Glutamatergic neuron (in vitro differentiated cells): Measurements from ENCODE around the gene FCSK. TPM values are rescaled to one million over a fixed set of nuclear protein-coding genes. Genes with fewer than 3 reads are reported as not detected.
A peak's percentile ranks its signal among the peaks of the same experiment; 100 is the strongest.

Experiments used
- DNase-seq: peaks from one replicate; pipeline ENCODE4 v3.0.0; 2022
- H3K27ac Mint-ChIP-seq: one replicate; pipeline ENCODE4 v1.8.0; 2020; ENCODE audit warnings: mild to moderate bottlenecking, mixed read lengths, inconsistent platforms; ENCODE audit not compliant: unreplicated experiment
- H3K27me3 Mint-ChIP-seq: one replicate; pipeline ENCODE4 v1.8.0; 2020; ENCODE audit warnings: mild to moderate bottlenecking, moderate library complexity, mixed read lengths, inconsistent platforms; ENCODE audit not compliant: unreplicated experiment
- H3K36me3 Mint-ChIP-seq: one replicate; pipeline ENCODE4 v1.8.0; 2020; ENCODE audit warnings: mild to moderate bottlenecking, mixed read lengths, inconsistent platforms; ENCODE audit not compliant: unreplicated experiment
- H3K4me1 Mint-ChIP-seq: one replicate; pipeline ENCODE4 v1.8.0; 2020; ENCODE audit warnings: mild to moderate bottlenecking, low read depth, mixed read lengths, inconsistent platforms; ENCODE audit not compliant: unreplicated experiment
- H3K4me3 Mint-ChIP-seq: one replicate; pipeline ENCODE4 v1.8.0; 2020; ENCODE audit warnings: mild to moderate bottlenecking, mixed read lengths, inconsistent platforms; ENCODE audit not compliant: unreplicated experiment
- H3K9me3 Mint-ChIP-seq: one replicate; pipeline ENCODE4 v1.8.0; 2020; ENCODE audit warnings: mild to moderate bottlenecking, moderate library complexity, mixed read lengths, inconsistent platforms; ENCODE audit not compliant: unreplicated experiment
- total RNA-seq: library from RNA; stranded (reverse); fragmentation: NEBNext Ultra II Directional; extraction: Animal tissue kit (Norgen Biotek cat#: 25700); gene quantifications from one replicate; pipeline ENCODE4 v1.2.1, GENCODE V29; 2021; ENCODE audit not compliant: unreplicated experiment
- TF ChIP-seq, protein P1 (sequence below): fragments of 200-600 bp; sonication (generic); IDR thresholded peaks from one replicate; pipeline ENCODE4 v1.5.0; 2021; ENCODE audit not compliant: partially characterized antibody, unreplicated experiment

Gene FCSK
- total RNA-seq, 1 donor from 2014 or later, result 15.4 TPM

DNA sequence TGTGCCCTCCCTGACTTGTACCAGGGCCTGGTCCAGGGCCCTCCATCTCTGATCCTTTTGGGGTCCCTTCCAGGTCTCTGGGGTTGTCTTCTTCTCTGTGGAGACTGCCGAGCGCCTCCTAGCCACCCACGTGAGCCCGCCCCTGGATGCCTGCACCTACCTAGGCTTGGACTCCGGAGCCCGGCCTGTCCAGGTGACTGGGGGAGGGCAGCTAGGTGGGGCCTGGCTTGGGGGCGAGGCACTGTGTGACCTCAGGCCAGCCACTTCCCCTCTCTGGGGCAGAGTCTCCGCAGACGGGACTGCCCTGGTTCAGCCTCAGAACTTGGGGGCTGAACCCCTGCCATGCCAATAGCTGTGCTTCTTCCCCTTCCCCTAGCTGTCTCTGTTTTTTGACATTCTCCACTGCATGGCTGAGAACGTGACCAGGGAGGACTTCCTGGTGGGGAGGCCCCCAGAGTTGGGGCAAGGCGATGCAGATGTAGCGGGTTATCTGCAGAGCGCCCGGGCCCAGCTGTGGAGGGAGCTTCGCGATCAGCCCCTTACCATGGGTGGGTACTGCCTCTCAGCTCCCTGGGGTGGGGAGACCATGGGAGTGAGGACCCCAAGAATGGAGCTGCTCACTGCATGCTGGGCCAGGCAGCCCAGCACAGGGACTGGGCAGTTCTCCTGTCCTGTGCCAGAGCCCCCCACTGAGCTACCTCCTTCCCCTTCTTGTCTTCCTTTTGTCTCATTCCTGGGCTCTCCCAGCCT is 14.6 kb downstream of the FCSK start:
- peaks cover 1% of the 10 kb centered on the region for H3K9me3 Mint-ChIP-seq
- TF ChIP-seq, protein P1, sequence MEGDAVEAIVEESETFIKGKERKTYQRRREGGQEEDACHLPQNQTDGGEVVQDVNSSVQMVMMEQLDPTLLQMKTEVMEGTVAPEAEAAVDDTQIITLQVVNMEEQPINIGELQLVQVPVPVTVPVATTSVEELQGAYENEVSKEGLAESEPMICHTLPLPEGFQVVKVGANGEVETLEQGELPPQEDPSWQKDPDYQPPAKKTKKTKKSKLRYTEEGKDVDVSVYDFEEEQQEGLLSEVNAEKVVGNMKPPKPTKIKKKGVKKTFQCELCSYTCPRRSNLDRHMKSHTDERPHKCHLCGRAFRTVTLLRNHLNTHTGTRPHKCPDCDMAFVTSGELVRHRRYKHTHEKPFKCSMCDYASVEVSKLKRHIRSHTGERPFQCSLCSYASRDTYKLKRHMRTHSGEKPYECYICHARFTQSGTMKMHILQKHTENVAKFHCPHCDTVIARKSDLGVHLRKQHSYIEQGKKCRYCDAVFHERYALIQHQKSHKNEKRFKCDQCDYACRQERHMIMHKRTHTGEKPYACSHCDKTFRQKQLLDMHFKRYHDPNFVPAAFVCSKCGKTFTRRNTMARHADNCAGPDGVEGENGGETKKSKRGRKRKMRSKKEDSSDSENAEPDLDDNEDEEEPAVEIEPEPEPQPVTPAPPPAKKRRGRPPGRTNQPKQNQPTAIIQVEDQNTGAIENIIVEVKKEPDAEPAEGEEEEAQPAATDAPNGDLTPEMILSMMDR, result no peak
- H3K4me3 Mint-ChIP-seq, result no peak overlapping the region
- H3K4me1 Mint-ChIP-seq, result no peaks in the 10 kb centered on the region
- H3K27ac Mint-ChIP-seq, result no peak overlapping the region
- no peaks in the 10 kb centered on the region for H3K36me3 Mint-ChIP-seq
- no peak for DNase-seq
- H3K27me3 Mint-ChIP-seq, result peaks cover 9% of the 10 kb centered on the region

DNA sequence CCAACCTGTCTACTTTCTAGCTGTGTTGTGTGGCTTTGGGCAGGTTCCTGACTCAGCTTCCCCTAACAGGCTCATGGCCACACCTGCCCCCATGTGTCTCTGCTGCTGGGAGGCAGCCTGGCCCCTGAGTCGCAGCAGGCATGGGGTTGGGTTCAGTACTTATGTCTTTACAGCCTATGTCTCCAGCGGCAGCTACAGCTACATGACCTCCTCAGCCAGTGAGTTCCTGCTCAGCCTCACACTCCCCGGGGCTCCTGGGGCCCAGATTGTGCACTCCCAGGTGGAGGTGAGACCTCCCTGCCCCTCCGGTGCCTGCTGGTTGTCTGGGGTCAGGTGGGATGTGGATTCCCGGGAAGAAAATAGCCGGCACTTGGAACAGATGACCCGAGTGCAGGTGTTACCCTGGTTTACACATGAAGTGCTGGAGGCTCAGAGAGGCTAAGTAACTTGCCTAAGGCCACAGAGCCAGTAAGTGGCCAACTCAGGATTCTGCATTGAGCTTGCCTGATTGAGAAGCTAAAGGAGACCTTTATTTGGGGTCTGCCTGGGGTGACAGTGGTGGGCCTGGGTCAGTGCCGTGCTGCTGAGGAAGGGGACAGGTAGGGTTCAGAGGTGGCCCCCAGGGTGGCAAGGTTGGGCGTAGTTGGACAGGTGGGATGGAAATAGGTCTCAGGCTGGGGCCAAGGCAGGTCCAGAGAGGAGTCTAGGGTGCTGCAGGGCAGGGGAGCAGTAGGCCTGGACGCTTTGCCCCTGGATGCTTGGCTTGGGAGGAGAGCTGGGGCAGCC is 15.9 kb downstream of the FCSK start:
- H3K36me3 Mint-ChIP-seq, result no peaks in the 10 kb centered on the region
- no peak overlapping the region for H3K27ac Mint-ChIP-seq
- peaks cover 1% of the 10 kb centered on the region for H3K9me3 Mint-ChIP-seq
- H3K4me1 Mint-ChIP-seq, result no peaks in the 10 kb centered on the region
- H3K4me3 Mint-ChIP-seq, result no peak overlapping the region
- TF ChIP-seq, protein P1, result no peak
- H3K27me3 Mint-ChIP-seq, result peaks cover 7% of the 10 kb centered on the region
- no peak for DNase-seq

DNA sequence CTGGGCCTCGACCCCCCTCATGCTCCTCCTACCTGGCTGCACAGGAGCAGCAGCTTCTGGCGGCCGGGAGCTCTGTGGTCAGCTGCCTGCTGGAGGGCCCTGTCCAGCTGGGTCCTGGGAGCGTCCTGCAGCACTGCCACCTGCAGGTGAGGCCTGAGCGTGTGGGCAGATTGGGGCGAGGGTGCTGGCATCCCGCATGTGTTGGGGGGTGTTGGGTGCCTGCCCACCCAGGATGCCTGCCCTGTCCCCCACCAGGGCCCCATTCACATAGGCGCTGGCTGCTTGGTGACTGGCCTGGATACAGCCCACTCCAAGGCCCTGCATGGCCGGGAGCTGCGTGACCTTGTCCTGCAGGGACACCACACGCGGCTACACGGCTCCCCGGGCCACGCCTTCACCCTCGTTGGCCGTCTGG is 16.5 kb downstream of the FCSK start:
- DNase-seq, result peak; percentile 60

DNA sequence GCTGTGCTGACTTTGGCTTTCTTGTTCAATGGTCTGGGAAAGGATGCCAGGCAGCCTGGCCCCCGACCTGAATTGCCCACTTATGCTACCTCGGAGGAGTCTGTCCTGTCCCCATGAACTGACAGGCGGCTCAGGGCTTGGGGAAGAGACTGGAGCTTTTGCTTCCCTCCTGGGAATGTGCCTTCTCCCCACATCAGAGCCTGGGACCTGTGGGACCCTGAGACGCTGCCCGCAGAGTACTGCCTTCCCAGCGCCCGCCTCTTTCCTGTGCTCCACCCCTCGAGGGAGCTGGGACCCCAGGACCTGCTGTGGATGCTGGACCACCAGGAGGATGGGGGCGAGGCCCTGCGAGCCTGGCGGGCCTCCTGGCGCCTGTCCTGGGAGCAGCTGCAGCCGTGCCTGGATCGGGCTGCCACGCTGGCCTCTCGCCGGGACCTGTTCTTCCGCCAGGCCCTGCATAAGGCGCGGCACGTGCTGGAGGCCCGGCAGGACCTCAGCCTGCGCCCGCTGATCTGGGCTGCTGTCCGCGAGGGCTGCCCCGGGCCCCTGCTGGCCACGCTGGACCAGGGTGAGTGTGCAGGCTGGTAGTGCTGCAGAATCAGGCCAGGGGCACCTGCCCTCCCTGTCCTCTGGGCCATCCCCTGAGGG is 18.5 kb downstream of the FCSK start:
- DNase-seq, result no peak
- TF ChIP-seq, protein P1, result no peak
- peaks cover 3% of the 10 kb centered on the region for H3K4me1 Mint-ChIP-seq
- no peak overlapping the region for H3K4me3 Mint-ChIP-seq
- H3K36me3 Mint-ChIP-seq, result no peaks in the 10 kb centered on the region
- no peak overlapping the region for H3K27ac Mint-ChIP-seq
- H3K9me3 Mint-ChIP-seq, result peaks cover 4% of the 10 kb centered on the region
- H3K27me3 Mint-ChIP-seq, result peaks cover 5% of the 10 kb centered on the region

More for the DNA sequence above, 16.5 kb downstream of the FCSK start:
- no peak overlapping the region for H3K27ac Mint-ChIP-seq
- peaks cover 1% of the 10 kb centered on the region for H3K9me3 Mint-ChIP-seq
- TF ChIP-seq, protein P1, result peak; percentile 40
- H3K27me3 Mint-ChIP-seq, result peaks cover 7% of the 10 kb centered on the region
- no peaks in the 10 kb centered on the region for H3K36me3 Mint-ChIP-seq
- H3K4me1 Mint-ChIP-seq, result no peaks in the 10 kb centered on the region
- H3K4me3 Mint-ChIP-seq, result no peak overlapping the region
